B cell (primary cell): ENCODE measurements around the gene CLIC6. TPM values are rescaled to one million over a fixed set of nuclear protein-coding genes. Genes with fewer than 3 reads are reported as not detected.

ENCODE experiments used
- ATAC-seq: fragments of 200-7000 bp; cut with Tn5 transposase; one replicate; pipeline ENCODE4 v1.10.0; 2021; ENCODE audit warnings: low read depth, mild to moderate bottlenecking, moderate number of reproducible peaks, moderate library complexity
- CTCF ChIA-PET: fragments of 350-600 bp; sonication (Branson Sonifier 250); formaldehyde crosslinking; loops from one replicate; lab custom pipeline; 2021; ENCODE audit warnings: antibody characterized with exemption, inconsistent platforms; lab: Charles Lee
- POLR2A ChIA-PET: fragments of 350-600 bp; sonication (Branson Sonifier 250); formaldehyde crosslinking; loops from one replicate; lab custom pipeline; 2021; ENCODE audit warnings: antibody characterized with exemption; lab: Charles Lee
- DNase-seq: peaks from one replicate; pipeline ENCODE4 v3.0.0; 2013
- H2AFZ ChIP-seq: 2 replicates; pipeline ENCODE4 v1.6.1; 2012; ENCODE audit warnings: mild to moderate bottlenecking, low read depth, low read length; ENCODE audit not compliant: insufficient read depth, poor library complexity, severe bottlenecking
- H3K27ac ChIP-seq, 2 donors: 1 replicate in 1 of 2; 2 replicates in 1 of 2; pipeline ENCODE4 v1.5.1; 2012 to 2013; ENCODE audit warnings: low read length in 2 of 2, mild to moderate bottlenecking in 2 of 2, moderate library complexity in 1 of 2
- H3K27me3 ChIP-seq, 4 experiments: fragments of 200-600 bp in 1 of 4; sonication (generic) in 1 of 4; replicated peaks in 1 of 4; 1 replicate in 2 of 4; 2 replicates in 2 of 4; pipeline versions ENCODE4 v1.6.1 to v1.7.0; 2013 to 2016; ENCODE audit warnings: low read length in 3 of 4, mild to moderate bottlenecking in 2 of 4, mixed read lengths in 1 of 4, moderate library complexity in 1 of 4; ENCODE audit not compliant: insufficient read depth in 4 of 4, control insufficient read depth in 3 of 4; ENCODE audit errors: control extremely low read depth in 1 of 4
- H3K36me3 ChIP-seq, 2 experiments: replicated peaks in 1 of 2; 1 replicate in 1 of 2; 2 replicates in 1 of 2; pipeline versions ENCODE4 v1.6.1 to v1.7.1; 2013; ENCODE audit warnings: low read length in 1 of 2; ENCODE audit not compliant: insufficient read depth in 2 of 2, control insufficient read depth in 1 of 2; ENCODE audit errors: control extremely low read depth in 1 of 2, extremely low read depth in 1 of 2
- H3K4me1 ChIP-seq, 2 donors: fragments of 200-600 bp in 1 of 2; sonication (generic) in 1 of 2; 1 replicate in 1 of 2; 2 replicates in 1 of 2; pipeline versions ENCODE4 v1.5.1 to v1.6.1; 2013 to 2017; ENCODE audit warnings: low read length in 2 of 2; ENCODE audit not compliant: control insufficient read depth in 2 of 2, insufficient read depth in 2 of 2
- H3K4me2 ChIP-seq: replicated peaks from 2 replicates; pipeline ENCODE3; 2012; ENCODE audit warnings: mild to moderate bottlenecking, low read depth, low read length; ENCODE audit not compliant: poor library complexity, severe bottlenecking
- H3K4me3 ChIP-seq, 5 experiments: fragments of 200-600 bp in 1 of 5; sonication (generic) in 1 of 5; 1 replicate in 3 of 5; 2 replicates in 2 of 5; pipeline versions ENCODE4 v1.5.1 to v1.7.0; 2011 to 2016; ENCODE audit warnings: low read length in 4 of 5, mild to moderate bottlenecking in 4 of 5, low read depth in 2 of 5, control low read depth in 1 of 5, moderate library complexity in 1 of 5; ENCODE audit not compliant: insufficient read depth in 1 of 5; ENCODE audit errors: control extremely low read depth in 1 of 5, extremely low read depth in 1 of 5
- H3K79me2 ChIP-seq: fragments of 200-600 bp; sonication (generic); one replicate; pipeline ENCODE4 v1.6.0; 2016; ENCODE audit warnings: low read length; ENCODE audit not compliant: control insufficient read depth, insufficient read depth
- H3K9ac ChIP-seq: fragments of 200-600 bp; sonication (generic); 2 replicates; pipeline ENCODE4 v1.6.1; 2017; ENCODE audit warnings: mild to moderate bottlenecking, low read length, moderate library complexity
- H3K9me3 ChIP-seq, 3 donors: one replicate each; pipeline versions ENCODE4 v1.6.1 to v1.7.1; 2013; ENCODE audit warnings: low read length in 2 of 3; ENCODE audit not compliant: control insufficient read depth in 2 of 3, insufficient read depth in 1 of 3; ENCODE audit errors: control extremely low read depth in 1 of 3
- H4K20me1 ChIP-seq: 2 replicates; pipeline ENCODE4 v1.6.0; 2012; ENCODE audit warnings: mild to moderate bottlenecking, low read length; ENCODE audit not compliant: insufficient read depth, control insufficient read depth, poor library complexity, severe bottlenecking
- H3K27ac Mint-ChIP-seq: one replicate; pipeline ENCODE4 v1.8.0; 2021; ENCODE audit warnings: mixed read lengths
- H3K27me3 Mint-ChIP-seq: one replicate; pipeline ENCODE4 v1.8.0; 2021; ENCODE audit warnings: mixed read lengths
- H3K4me1 Mint-ChIP-seq: one replicate; pipeline ENCODE4 v1.8.0; 2021; ENCODE audit warnings: mixed read lengths
- H3K4me3 Mint-ChIP-seq: one replicate; pipeline ENCODE4 v1.8.0; 2021; ENCODE audit warnings: mixed read lengths
- H3K9me3 Mint-ChIP-seq: one replicate; pipeline ENCODE4 v1.8.0; 2022; ENCODE audit warnings: mixed read lengths; ENCODE audit not compliant: insufficient read depth
- CTCF ChIP-seq: fragments of 200-600 bp; IDR thresholded peaks from one replicate; pipeline ENCODE4 v1.8.0; 2022; ENCODE audit warnings: antibody characterized with exemption, mild to moderate bottlenecking
- EZH2 ChIP-seq: IDR thresholded peaks from 2 replicates; pipeline ENCODE4 v1.6.1; 2012; ENCODE audit warnings: borderline replicate concordance, low read depth, mild to moderate bottlenecking, moderate library complexity, low read length; ENCODE audit not compliant: insufficient read depth, poor library complexity, severe bottlenecking
- WGBS: methylation state at CpG from one replicate; pipeline ENCODE4 v1.1.5; 2013; ENCODE audit warnings: missing lambda C conversion rate; ENCODE audit not compliant: insufficient coverage; 5-methylcytosine and 5-hydroxymethylcytosine counted together
- intact Hi-C: fragments of 100-400 bp; cut with micrococcal nuclease; formaldehyde crosslinking; loops from one replicate; pipeline ENCODE4 v1.10.0; 2022
- polyA plus RNA-seq: library from polyadenylated mRNA; depleted of rRNA; stranded (reverse); fragments of >200 nt; gene quantifications from 2 replicates; pipeline ENCODE4 v1.2.3, GENCODE V29; 2012
- total RNA-seq, 2 donors: library from RNA; stranded (reverse); fragments of 120-200 nt in 1 of 2; gene quantifications; 1 replicate in 1 of 2; 2 replicates in 1 of 2; pipeline versions ENCODE4 v1.2.3 to v1.2.4, GENCODE V29; 2013 to 2022

The CLIC6 gene
- total and polyA plus RNA-seq, 2 donors (not counting 1 experiment from before 2014, with no cell fraction given): 0.01 to 0.07 TPM

GRCh38 chr21:34621434-34622350, 47.1 kb upstream of the CLIC6 start:
- H3K79me2 ChIP-seq: no peaks in the 10 kb centered on the region
- TF ChIP-seq CTCF (no peak), EZH2 (no peak)
- peaks cover 0 to 5% (median 0%) of the 10 kb centered on the region in 4 experiments for H3K27me3 ChIP-seq
- H3K9ac ChIP-seq: no peak overlapping the region
- no peak overlapping the region for H3K4me3 ChIP-seq
- no peaks in the 10 kb centered on the region for H3K36me3 ChIP-seq
- no peak overlapping the region for H3K27ac ChIP-seq
- ATAC-seq (no peak), DNase-seq (no peak)
- POLR2A ChIA-PET: no interaction called here
- H3K4me3 Mint-ChIP-seq: no peak overlapping the region
- intact Hi-C loops: no loop called here
- no peaks in the 10 kb centered on the region for H4K20me1 ChIP-seq
- H3K27me3 Mint-ChIP-seq: peaks cover 32% of the 10 kb centered on the region
- H3K27ac Mint-ChIP-seq: no peak overlapping the region
- no peaks in the 10 kb centered on the region for H3K9me3 Mint-ChIP-seq
- H3K4me1 Mint-ChIP-seq: peaks cover 6% of the 10 kb centered on the region
- H3K9me3 ChIP-seq: no peaks in the 10 kb centered on the region
- WGBS: 95% methylated on average over 3 of the region's 4 CpGs
- H2AFZ ChIP-seq: no peak overlapping the region
- no peak overlapping the region for H3K4me2 ChIP-seq
- H3K4me1 ChIP-seq: peaks cover 3 to 4% of the 10 kb centered on the region in 2 donors
- CTCF ChIA-PET: interaction anchor here (1.2 to 1.9 kb wide), 3 partner anchors 19 to 259 kb away, joined by 3 to 14 read pairs (median 4); no protein-coding TSS in a partner anchor

GRCh38 chr21:34623516-34623915, 45.3 kb upstream of the CLIC6 start:
- H3K4me3 Mint-ChIP-seq: no peak overlapping the region
- peaks cover 3 to 4% of the 10 kb centered on the region in 2 donors for H3K4me1 ChIP-seq
- H3K27me3 Mint-ChIP-seq: peaks cover 29% of the 10 kb centered on the region
- CTCF ChIA-PET: interaction anchor here (1.1 to 1.9 kb wide), 3 partner anchors 8 to 30 kb away, joined by 3 to 14 read pairs (median 3); no protein-coding TSS in a partner anchor
- no peak overlapping the region for H3K9ac ChIP-seq
- H3K4me2 ChIP-seq: no peak overlapping the region
- H3K4me1 Mint-ChIP-seq: peaks cover 6% of the 10 kb centered on the region
- no peaks in the 10 kb centered on the region for H3K36me3 ChIP-seq
- H3K27ac ChIP-seq: no peak overlapping the region
- peaks cover 0 to 5% (median 0%) of the 10 kb centered on the region in 4 experiments for H3K27me3 ChIP-seq
- no peak for ATAC-seq
- no peak overlapping the region for H3K4me3 ChIP-seq
- H3K27ac Mint-ChIP-seq: no peak overlapping the region
- no peaks in the 10 kb centered on the region for H3K79me2 ChIP-seq
- no peak overlapping the region for H2AFZ ChIP-seq
- no peaks in the 10 kb centered on the region for H4K20me1 ChIP-seq
- intact Hi-C loops: no loop called here
- no peaks in the 10 kb centered on the region for H3K9me3 ChIP-seq
- no peak for DNase-seq
- H3K9me3 Mint-ChIP-seq: no peaks in the 10 kb centered on the region
- TF ChIP-seq EZH2: no peak
- no peak for TF ChIP-seq CTCF
- POLR2A ChIA-PET: no interaction called here
- 71% methylated on average over 4 of the region's 4 CpGs for WGBS
